ENCODE results near the gene TMF1.

TMF1 gene

DNA sequence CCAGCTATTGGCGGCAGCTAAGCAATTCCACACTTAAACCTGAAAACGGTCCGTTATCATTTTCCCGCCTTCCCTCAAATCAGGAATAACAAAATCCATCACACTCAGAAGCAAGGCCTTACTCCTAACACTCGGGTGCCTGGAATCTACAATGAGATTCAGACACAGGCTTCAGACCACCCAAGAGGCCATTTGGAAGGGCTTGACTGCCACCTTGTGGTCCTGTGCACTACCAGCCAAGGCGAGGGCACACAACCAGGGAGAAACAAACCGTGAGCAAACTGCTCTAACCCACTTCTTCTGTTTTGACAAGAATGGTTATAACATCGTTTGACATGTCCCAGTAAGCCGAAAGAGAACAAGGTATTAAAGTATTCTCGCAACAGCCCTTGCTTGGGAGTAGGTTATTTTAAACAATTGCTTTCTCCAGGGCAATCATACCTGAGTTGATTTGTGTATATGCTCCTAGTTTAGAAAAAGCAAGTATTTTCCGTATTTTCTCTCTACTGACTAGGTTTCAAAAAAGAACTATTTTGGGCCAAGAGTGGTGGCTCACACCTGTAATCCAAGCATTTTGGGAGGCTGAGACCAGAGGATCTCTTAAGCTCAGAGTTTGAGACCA lies 79.7 kb downstream of the TMF1 start:
- TF ChIP-seq, protein P1, sequence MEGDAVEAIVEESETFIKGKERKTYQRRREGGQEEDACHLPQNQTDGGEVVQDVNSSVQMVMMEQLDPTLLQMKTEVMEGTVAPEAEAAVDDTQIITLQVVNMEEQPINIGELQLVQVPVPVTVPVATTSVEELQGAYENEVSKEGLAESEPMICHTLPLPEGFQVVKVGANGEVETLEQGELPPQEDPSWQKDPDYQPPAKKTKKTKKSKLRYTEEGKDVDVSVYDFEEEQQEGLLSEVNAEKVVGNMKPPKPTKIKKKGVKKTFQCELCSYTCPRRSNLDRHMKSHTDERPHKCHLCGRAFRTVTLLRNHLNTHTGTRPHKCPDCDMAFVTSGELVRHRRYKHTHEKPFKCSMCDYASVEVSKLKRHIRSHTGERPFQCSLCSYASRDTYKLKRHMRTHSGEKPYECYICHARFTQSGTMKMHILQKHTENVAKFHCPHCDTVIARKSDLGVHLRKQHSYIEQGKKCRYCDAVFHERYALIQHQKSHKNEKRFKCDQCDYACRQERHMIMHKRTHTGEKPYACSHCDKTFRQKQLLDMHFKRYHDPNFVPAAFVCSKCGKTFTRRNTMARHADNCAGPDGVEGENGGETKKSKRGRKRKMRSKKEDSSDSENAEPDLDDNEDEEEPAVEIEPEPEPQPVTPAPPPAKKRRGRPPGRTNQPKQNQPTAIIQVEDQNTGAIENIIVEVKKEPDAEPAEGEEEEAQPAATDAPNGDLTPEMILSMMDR (IDR thresholded peaks at IDR 0.05; ENCODE audit: extremely low read depth, missing control alignments), result peak; percentile 74
- peak; percentile 48 for DNase-seq (ENCODE audit: low spot score)

Measured in GM20000 (cell line).